Measurements from ENCODE around the gene ERP29. TPM values are rescaled to one million over a fixed set of nuclear protein-coding genes. Genes with fewer than 3 reads are reported as not detected.

ERP29 gene
- polyA plus RNA-seq, 1 donor (not counting 4 experiments of a cell fraction or from before 2014, with no cell fraction given) = 89.4 TPM

DNA sequence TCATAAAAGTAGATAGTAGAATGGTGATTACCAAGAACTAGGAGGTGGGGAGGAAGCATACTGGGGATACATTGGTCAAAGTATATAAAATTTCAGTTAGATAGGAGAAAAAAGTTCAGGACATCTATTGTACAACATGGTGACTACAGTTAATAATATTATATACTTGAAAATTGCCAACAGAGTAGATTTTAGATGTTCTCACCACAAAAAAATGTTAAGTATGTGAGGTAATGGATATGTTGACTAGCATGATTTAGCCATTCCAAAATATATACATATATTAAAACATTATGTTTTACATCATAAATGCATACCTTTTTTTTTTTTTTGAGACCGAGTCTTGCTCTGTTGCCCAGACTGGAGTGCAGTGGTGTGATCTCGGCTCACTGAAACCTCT is 31.2 kb upstream of the ERP29 start:
- Histone ChIP-seq H2AFZ (ENCODE audit: control insufficient read depth, low read length) (no peak overlapping the region), H3K4me3 (ENCODE audit: control insufficient read depth in 2 of 3, extremely low read depth in 1 of 3, insufficient read depth in 2 of 3, low read depth in 1 of 3, low read length in 3 of 3) (no peak overlapping the region), H3K9me3 (ENCODE audit: control insufficient read depth, low read depth, low read length) (no peaks in the 10 kb centered on the region), H3K79me2 (ENCODE audit: control insufficient read depth, insufficient read depth, low read length) (no peaks in the 10 kb centered on the region), H4K20me1 (ENCODE audit: control insufficient read depth, extremely low read depth, insufficient read depth, low read length) (no peaks in the 10 kb centered on the region), H3K4me2 (ENCODE audit: control insufficient read depth, extremely low read depth, insufficient read depth, low read depth, low read length) (no peak overlapping the region), H3K36me3 (ENCODE audit: control insufficient read depth in 2 of 2, extremely low read depth in 1 of 2, insufficient read depth in 2 of 2, low read length in 2 of 2) (no peaks in the 10 kb centered on the region), H3K27ac (ENCODE audit: control insufficient read depth, insufficient read depth, low read length) (no peak overlapping the region), H3K4me1 (ENCODE audit: control insufficient read depth, extremely low read depth, insufficient read depth, low read length) (no peaks in the 10 kb centered on the region), H3K27me3 (ENCODE audit: control insufficient read depth, extremely low read depth, insufficient read depth, low read length) (no peaks in the 10 kb centered on the region), H3K9me1 (ENCODE audit: control insufficient read depth, extremely low read depth, insufficient read depth, low read length) (no peaks in the 10 kb centered on the region), H3K9ac (ENCODE audit: control insufficient read depth, extremely low read depth, insufficient read depth, low read length) (no peak overlapping the region)
- no peak for DNase-seq (ENCODE audit: low read depth, low spot score)
- TF ChIP-seq, protein P1, sequence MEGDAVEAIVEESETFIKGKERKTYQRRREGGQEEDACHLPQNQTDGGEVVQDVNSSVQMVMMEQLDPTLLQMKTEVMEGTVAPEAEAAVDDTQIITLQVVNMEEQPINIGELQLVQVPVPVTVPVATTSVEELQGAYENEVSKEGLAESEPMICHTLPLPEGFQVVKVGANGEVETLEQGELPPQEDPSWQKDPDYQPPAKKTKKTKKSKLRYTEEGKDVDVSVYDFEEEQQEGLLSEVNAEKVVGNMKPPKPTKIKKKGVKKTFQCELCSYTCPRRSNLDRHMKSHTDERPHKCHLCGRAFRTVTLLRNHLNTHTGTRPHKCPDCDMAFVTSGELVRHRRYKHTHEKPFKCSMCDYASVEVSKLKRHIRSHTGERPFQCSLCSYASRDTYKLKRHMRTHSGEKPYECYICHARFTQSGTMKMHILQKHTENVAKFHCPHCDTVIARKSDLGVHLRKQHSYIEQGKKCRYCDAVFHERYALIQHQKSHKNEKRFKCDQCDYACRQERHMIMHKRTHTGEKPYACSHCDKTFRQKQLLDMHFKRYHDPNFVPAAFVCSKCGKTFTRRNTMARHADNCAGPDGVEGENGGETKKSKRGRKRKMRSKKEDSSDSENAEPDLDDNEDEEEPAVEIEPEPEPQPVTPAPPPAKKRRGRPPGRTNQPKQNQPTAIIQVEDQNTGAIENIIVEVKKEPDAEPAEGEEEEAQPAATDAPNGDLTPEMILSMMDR (optimal IDR thresholded peaks at IDR 0.05 in 1 of 3, IDR thresholded peaks at IDR 0.05 in 1 of 3, conservative IDR thresholded peaks at IDR 0.05 in 1 of 3; ENCODE audit: extremely low read depth in 1 of 3, insufficient read depth in 2 of 3, low read length in 3 of 3) = no peak
- TF ChIP-seq EZH2 (IDR thresholded peaks at IDR 0.05; ENCODE audit: low read length) = no peak
- FAIRE-seq = no peak
- dilution Hi-C loops (cut with MboI; ENCODE audit: extremely low pct_ligation_motif_present, low sequenced_read_pairs) = no loop called here

DNA sequence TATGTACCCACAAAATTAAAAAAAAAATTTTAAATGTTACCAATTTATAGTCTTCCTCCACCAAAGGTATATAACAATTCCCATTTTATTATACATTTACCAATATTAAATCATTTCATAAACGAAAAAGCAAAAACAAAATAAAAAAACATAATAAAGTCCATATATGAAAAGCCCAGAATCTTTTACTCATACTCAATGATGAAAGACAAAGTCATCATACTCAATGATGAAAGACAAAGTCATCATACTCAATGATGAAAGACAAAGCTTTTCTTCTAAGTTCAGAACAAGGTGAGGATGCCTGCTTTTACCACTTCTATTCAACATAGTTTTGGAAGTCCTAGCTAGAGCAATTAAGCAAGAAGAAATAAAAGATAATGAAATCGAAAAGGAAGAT is 28.4 kb upstream of the ERP29 start:
- FAIRE-seq = no peak
- H2AFZ ChIP-seq (ENCODE audit: control insufficient read depth, low read length) = no peak overlapping the region
- TF ChIP-seq, protein P1 (optimal IDR thresholded peaks at IDR 0.05 in 1 of 3, IDR thresholded peaks at IDR 0.05 in 1 of 3, conservative IDR thresholded peaks at IDR 0.05 in 1 of 3; ENCODE audit: extremely low read depth in 1 of 3, insufficient read depth in 2 of 3, low read length in 3 of 3) = no peak
- no peak for TF ChIP-seq EZH2 (IDR thresholded peaks at IDR 0.05; ENCODE audit: low read length)

More for the DNA sequence above, 28.4 kb upstream of the ERP29 start:
- DNase-seq (ENCODE audit: low read depth, low spot score) = no peak
- no peaks in the 10 kb centered on the region for H3K36me3 ChIP-seq (ENCODE audit: control insufficient read depth in 2 of 2, extremely low read depth in 1 of 2, insufficient read depth in 2 of 2, low read length in 2 of 2)
- H4K20me1 ChIP-seq (ENCODE audit: control insufficient read depth, extremely low read depth, insufficient read depth, low read length) = no peaks in the 10 kb centered on the region
- no peaks in the 10 kb centered on the region for H3K27me3 ChIP-seq (ENCODE audit: control insufficient read depth, extremely low read depth, insufficient read depth, low read length)
- no peaks in the 10 kb centered on the region for H3K9me1 ChIP-seq (ENCODE audit: control insufficient read depth, extremely low read depth, insufficient read depth, low read length)
- dilution Hi-C loops (cut with MboI; ENCODE audit: extremely low pct_ligation_motif_present, low sequenced_read_pairs) = no loop called here
- H3K9ac ChIP-seq (ENCODE audit: control insufficient read depth, extremely low read depth, insufficient read depth, low read length) = no peak overlapping the region
- H3K4me1 ChIP-seq (ENCODE audit: control insufficient read depth, extremely low read depth, insufficient read depth, low read length) = no peaks in the 10 kb centered on the region
- H3K4me3 ChIP-seq (ENCODE audit: control insufficient read depth in 2 of 3, extremely low read depth in 1 of 3, insufficient read depth in 2 of 3, low read depth in 1 of 3, low read length in 3 of 3) = no peak overlapping the region
- H3K79me2 ChIP-seq (ENCODE audit: control insufficient read depth, insufficient read depth, low read length) = no peaks in the 10 kb centered on the region
- no peaks in the 10 kb centered on the region for H3K9me3 ChIP-seq (ENCODE audit: control insufficient read depth, low read depth, low read length)
- H3K27ac ChIP-seq (ENCODE audit: control insufficient read depth, insufficient read depth, low read length) = no peak overlapping the region
- H3K4me2 ChIP-seq (ENCODE audit: control insufficient read depth, extremely low read depth, insufficient read depth, low read depth, low read length) = no peak overlapping the region
